NCI-H187 treated with DMSO at 0.1 percent for 48 hours (cell line): ENCODE measurements around the gene COL6A1.
"Not testable (repeated sequence)": the region's sequence is repeated elsewhere in the genome, so short reads cannot be mapped to it uniquely, and the experiment has no call there.

Source experiments
- DNase-seq: peaks from one replicate; lab custom pipeline; 2025; lab: John Stamatoyannopoulos, UW

Gene COL6A1

GRCh38 chr21:46028573-46029091, 47.1 kb downstream of the COL6A1 start:
- no peak for DNase-seq

- no peak for DNase-seq
These were observed 47.8 kb downstream of the COL6A1 start for GRCh38 chr21:46029186-46029924.

GRCh38 chr21:46031484-46031883, 49.9 kb downstream of the COL6A1 start:
- no peak for DNase-seq

- no peak for DNase-seq
These were observed 50.5 kb downstream of the COL6A1 start for GRCh38 chr21:46032100-46032499.

GRCh38 chr21:46033410-46034400, 52.1 kb downstream of the COL6A1 start:
- DNase-seq = no peak

- no peak for DNase-seq
These were observed 54.5 kb downstream of the COL6A1 start for GRCh38 chr21:46035809-46036695.

GRCh38 chr21:46036696-46037330, 55.2 kb downstream of the COL6A1 start:
- no peak for DNase-seq

GRCh38 chr21:46037331-46038325, 56.1 kb downstream of the COL6A1 start:
- DNase-seq = no peak

GRCh38 chr21:46038341-46038829, 56.8 kb downstream of the COL6A1 start:
- DNase-seq = no peak

- no peak for DNase-seq
These were observed 57.4 kb downstream of the COL6A1 start for GRCh38 chr21:46038871-46039397.

GRCh38 chr21:46039891-46040660, 58.5 kb downstream of the COL6A1 start:
- no peak for DNase-seq

GRCh38 chr21:46040707-46041106, 59.1 kb downstream of the COL6A1 start:
- DNase-seq = no peak

- no peak for DNase-seq
These were observed 59.6 kb downstream of the COL6A1 start for GRCh38 chr21:46041183-46041582.

GRCh38 chr21:46045154-46045553, 63.6 kb downstream of the COL6A1 start:
- no peak for DNase-seq

- DNase-seq = no peak
These were observed 64.9 kb downstream of the COL6A1 start for GRCh38 chr21:46046471-46046870.

GRCh38 chr21:46046906-46047305, 65.3 kb downstream of the COL6A1 start:
- not testable (repeated sequence) for DNase-seq

GRCh38 chr21:46048926-46049889, 67.6 kb downstream of the COL6A1 start:
- DNase-seq = no peak
